BLaER1 treated with 17β-estradiol and CSF1 and Interleukin-3, amounts not matched to agents 10 nM and 100 nM (cell line): ENCODE data around the gene C5orf22.
"Not testable (repeated sequence)": the region's sequence is repeated elsewhere in the genome, so short reads cannot be mapped to it uniquely, and the experiment has no call there.

Experiments used
- H3K27ac ChIP-seq, 11 experiments: shearing (Covaris generic); formaldehyde crosslinking; 2 replicates each; pipeline ENCODE4 v1.8.1; 2022
- H3K27me3 ChIP-seq, 11 experiments: shearing (Covaris generic); formaldehyde crosslinking; 2 replicates each; pipeline ENCODE4 v1.8.1; 2022
- H3K36me3 ChIP-seq, 11 experiments: shearing (Covaris generic); formaldehyde crosslinking; 2 replicates each; pipeline ENCODE4 v1.8.1; 2022
- H3K4me1 ChIP-seq, 10 experiments: shearing (Covaris generic); formaldehyde crosslinking; 2 replicates each; pipeline ENCODE4 v1.8.1; 2022
- H3K4me2 ChIP-seq, 11 experiments: shearing (Covaris generic); formaldehyde crosslinking; 2 replicates each; pipeline ENCODE4 v1.8.1; 2022
- H3K4me3 ChIP-seq, 10 experiments: shearing (Covaris generic); formaldehyde crosslinking; 2 replicates each; pipeline ENCODE4 v1.8.1; 2022
- H3K9ac ChIP-seq, 11 experiments: shearing (Covaris generic); formaldehyde crosslinking; 2 replicates each; pipeline ENCODE4 v1.8.1; 2022
- H3K9me3 ChIP-seq, 11 experiments: shearing (Covaris generic); formaldehyde crosslinking; replicated peaks in 1 of 11; 2 replicates each; pipeline ENCODE4 v1.8.1; 2022
- H4K20me1 ChIP-seq, 11 experiments: shearing (Covaris generic); formaldehyde crosslinking; 2 replicates each; pipeline ENCODE4 v1.8.1; 2022
- Cebpa-rat ChIP-seq, 11 experiments: shearing (Covaris generic); IDR thresholded peaks; 2 replicates each; pipeline ENCODE4 v1.8.1; 2022

Gene C5orf22

GRCh38 chr5:31537349-31537748 lies 5.2 kb downstream of the C5orf22 start:
- no peak overlapping the region for H3K27ac ChIP-seq
- no peak for TF ChIP-seq Cebpa-rat (IDR thresholded peaks at IDR 0.05)
- peaks cover 13 to 21% (median 15%) of the 10 kb centered on the region in 10 experiments for H3K4me1 ChIP-seq
- H3K9me3 ChIP-seq = no peaks in the 10 kb centered on the region
- H4K20me1 ChIP-seq = peaks cover 0 to 8% (median 0%) of the 10 kb centered on the region in 11 experiments; a peak in 1 of 22 replicates
- H3K9ac ChIP-seq = no peak overlapping the region
- H3K36me3 ChIP-seq = peaks cover 70 to 89% (median 81%) of the 10 kb centered on the region in 11 experiments
- no peak overlapping the region for H3K4me3 ChIP-seq
- H3K27me3 ChIP-seq = no peaks in the 10 kb centered on the region
- H3K4me2 ChIP-seq = no peak overlapping the region

GRCh38 chr5:31537851-31538250 lies 5.8 kb downstream of the C5orf22 start:
- Histone ChIP-seq H4K20me1 (peaks cover 0 to 8% (median 0%) of the 10 kb centered on the region in 11 experiments; a peak in 1 of 22 replicates), H3K4me2 (no peak overlapping the region), H3K27me3 (no peaks in the 10 kb centered on the region), H3K36me3 (peaks cover 76 to 94% (median 86%) of the 10 kb centered on the region in 11 experiments), H3K9ac (no peak overlapping the region), H3K9me3 (no peaks in the 10 kb centered on the region), H3K27ac (no peak overlapping the region), H3K4me1 (peaks cover 11 to 20% (median 14%) of the 10 kb centered on the region in 10 experiments), H3K4me3 (no peak overlapping the region)
- TF ChIP-seq Cebpa-rat (IDR thresholded peaks at IDR 0.05) = no peak

- H3K4me3 ChIP-seq, H3K27ac ChIP-seq, H3K9me3 ChIP-seq, H4K20me1 ChIP-seq, H3K9ac ChIP-seq, H3K4me2 ChIP-seq, H3K4me1 ChIP-seq, H3K27me3 ChIP-seq: not testable (repeated sequence)
- H3K36me3 ChIP-seq = peaks cover 77 to 92% (median 81%) of the 10 kb centered on the region in 11 experiments
Measured at GRCh38 chr5:31549114-31549513, 17.0 kb downstream of the C5orf22 start.

DNA sequence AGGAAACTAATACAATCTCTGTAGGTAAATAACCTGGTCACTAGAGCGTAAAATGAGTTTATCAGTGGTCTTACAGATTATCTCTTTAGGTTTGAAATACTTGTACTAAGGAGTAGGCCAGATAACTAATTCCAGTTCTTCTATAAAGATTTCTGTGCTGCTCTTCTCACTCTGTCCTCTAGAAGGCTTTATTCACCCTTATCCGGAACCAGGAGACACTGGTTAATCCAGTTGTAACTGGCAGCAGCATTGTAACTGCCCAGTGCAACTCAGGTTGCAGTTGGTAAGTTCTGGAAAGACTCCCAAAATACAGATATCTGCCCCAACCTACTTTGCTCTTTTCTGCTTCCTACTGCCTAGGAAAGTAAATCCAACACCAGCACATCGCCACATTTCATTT lies 19.8 kb downstream of the C5orf22 start:
- TF ChIP-seq Cebpa-rat (IDR thresholded peaks at IDR 0.05) = no peak
- H3K36me3 ChIP-seq = peaks cover 69 to 92% (median 85%) of the 10 kb centered on the region in 11 experiments
- H3K9ac ChIP-seq = no peak overlapping the region
- no peak overlapping the region for H3K4me3 ChIP-seq
- H3K4me1 ChIP-seq = no peaks in the 10 kb centered on the region
- H3K27ac ChIP-seq = no peak overlapping the region
- H3K9me3 ChIP-seq = peaks cover 0 to 7% (median 0%) of the 10 kb centered on the region in 11 experiments; a peak in 2 of 22 replicates
- no peak overlapping the region for H3K4me2 ChIP-seq
- no peaks in the 10 kb centered on the region for H3K27me3 ChIP-seq
- no peaks in the 10 kb centered on the region for H4K20me1 ChIP-seq

DNA sequence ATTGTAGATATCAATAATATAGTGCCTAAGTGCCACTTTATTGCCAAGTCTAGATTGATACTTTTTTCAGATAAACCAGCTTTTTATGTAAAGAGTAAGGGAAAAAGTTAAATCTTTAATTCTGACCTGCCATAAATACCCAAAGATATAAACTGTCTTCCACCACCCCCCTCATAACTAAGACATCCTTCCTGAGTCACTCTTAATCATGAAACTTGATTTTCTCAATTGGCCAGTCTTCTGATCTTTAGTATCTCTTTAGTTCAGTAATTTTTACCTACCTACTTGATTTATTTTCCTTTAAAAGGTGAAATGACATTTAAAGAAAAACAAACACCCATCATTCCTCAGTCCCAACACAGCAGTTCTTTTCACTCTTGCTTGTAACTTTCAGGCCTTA lies 21.8 kb downstream of the C5orf22 start:
- Histone ChIP-seq H3K4me2 (no peak overlapping the region), H3K27ac (no peak overlapping the region), H3K9me3 (no peaks in the 10 kb centered on the region), H3K27me3 (no peaks in the 10 kb centered on the region), H4K20me1 (no peaks in the 10 kb centered on the region), H3K4me1 (no peaks in the 10 kb centered on the region), H3K4me3 (no peak overlapping the region), H3K36me3 (peaks cover 56 to 80% (median 74%) of the 10 kb centered on the region in 11 experiments), H3K9ac (no peak overlapping the region)
- TF ChIP-seq Cebpa-rat (IDR thresholded peaks at IDR 0.05) = no peak

DNA sequence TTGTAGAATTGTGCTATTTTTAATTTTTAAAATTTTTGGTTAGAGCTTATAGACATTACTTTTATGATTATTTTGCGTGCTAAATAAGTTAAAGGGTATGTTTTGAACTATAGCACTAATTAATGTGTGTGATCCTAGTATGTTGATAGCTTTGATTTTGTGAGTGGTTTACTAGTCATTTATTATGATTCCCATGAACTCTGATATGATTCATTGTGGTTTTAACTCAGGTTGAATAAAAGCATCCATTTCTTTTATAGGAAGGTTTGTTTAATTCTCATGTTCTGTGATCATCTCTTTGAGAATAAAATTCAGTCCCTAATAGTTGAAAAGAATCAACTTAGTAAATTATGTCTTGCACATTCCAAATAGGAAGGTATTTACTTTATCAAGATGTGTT lies 22.5 kb downstream of the C5orf22 start:
- H3K9me3 ChIP-seq = no peaks in the 10 kb centered on the region
- no peaks in the 10 kb centered on the region for H3K4me1 ChIP-seq
- no peak overlapping the region for H3K4me2 ChIP-seq
- peaks cover 51 to 73% (median 68%) of the 10 kb centered on the region in 11 experiments for H3K36me3 ChIP-seq
- H3K9ac ChIP-seq = no peak overlapping the region
- no peak for TF ChIP-seq Cebpa-rat (IDR thresholded peaks at IDR 0.05)
- H3K27me3 ChIP-seq = no peaks in the 10 kb centered on the region
- no peak overlapping the region for H3K4me3 ChIP-seq
- H3K27ac ChIP-seq = no peak overlapping the region
- H4K20me1 ChIP-seq = no peaks in the 10 kb centered on the region

DNA sequence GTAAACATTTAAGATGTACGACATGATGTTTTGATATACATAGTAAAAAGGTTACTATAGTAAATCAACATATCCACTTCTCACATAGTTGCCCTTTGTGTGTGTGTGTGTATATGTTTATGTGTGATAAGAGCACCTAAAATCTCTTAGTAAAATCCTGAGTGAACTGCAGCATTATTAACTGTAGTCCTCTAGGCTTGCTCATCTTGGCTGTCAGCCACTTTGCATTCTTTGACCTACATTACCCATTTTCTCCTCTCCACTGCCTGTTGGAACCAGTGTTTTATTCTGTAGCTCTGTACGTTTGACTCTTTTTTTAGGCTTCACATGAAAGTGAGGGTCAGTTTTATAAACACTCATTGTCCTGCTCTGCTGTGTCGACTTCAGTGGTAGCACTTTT lies 24.4 kb downstream of the C5orf22 start:
- Histone ChIP-seq H4K20me1 (no peaks in the 10 kb centered on the region), H3K4me3 (no peak overlapping the region), H3K4me1 (no peaks in the 10 kb centered on the region), H3K9me3 (no peaks in the 10 kb centered on the region), H3K36me3 (peaks cover 47 to 65% (median 57%) of the 10 kb centered on the region in 11 experiments), H3K4me2 (no peak overlapping the region), H3K9ac (no peak overlapping the region), H3K27me3 (no peaks in the 10 kb centered on the region), H3K27ac (no peak overlapping the region)
- TF ChIP-seq Cebpa-rat (IDR thresholded peaks at IDR 0.05) = no peak

- Histone ChIP-seq H4K20me1 (no peaks in the 10 kb centered on the region), H3K36me3 (peaks cover 18 to 32% (median 23%) of the 10 kb centered on the region in 11 experiments), H3K27ac (no peak overlapping the region), H3K4me3 (no peak overlapping the region), H3K4me2 (no peak overlapping the region), H3K27me3 (no peaks in the 10 kb centered on the region), H3K4me1 (0 out of 20 replicates have a peak, but pooled peaks cover 0 to 6% (median 0%) of the 10 kb centered on the region in 10 experiments), H3K9ac (no peak overlapping the region), H3K9me3 (peaks cover 8 to 14% (median 12%) of the 10 kb centered on the region in 11 experiments)
- TF ChIP-seq Cebpa-rat (IDR thresholded peaks at IDR 0.05) = no peak
Measured at GRCh38 chr5:31559942-31560341, 27.8 kb downstream of the C5orf22 start.

DNA sequence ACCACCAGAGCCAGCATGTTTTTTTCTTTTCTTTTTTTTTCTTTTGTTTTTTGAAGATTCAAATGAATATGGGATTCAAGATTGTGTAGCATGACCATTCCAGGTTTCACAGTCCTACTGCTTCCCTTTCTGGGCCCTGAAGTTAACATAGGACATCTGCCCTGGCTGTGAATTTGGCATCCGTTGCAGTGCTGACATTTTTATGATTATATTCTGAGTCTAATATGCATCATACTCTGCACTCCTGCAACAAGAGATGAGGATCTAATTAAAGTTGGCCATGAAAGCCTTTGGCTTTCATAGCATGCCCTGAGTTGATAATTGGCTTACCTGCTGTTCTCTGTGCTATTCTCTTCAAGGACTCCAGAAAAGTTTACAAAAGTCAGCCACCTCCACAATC lies 29.8 kb downstream of the C5orf22 start:
- no peaks in the 10 kb centered on the region for H3K27me3 ChIP-seq
- no peak overlapping the region for H3K27ac ChIP-seq
- peaks cover 2 to 13% (median 6%) of the 10 kb centered on the region in 11 experiments; a peak in 14 of 22 replicates for H3K36me3 ChIP-seq
- TF ChIP-seq Cebpa-rat (IDR thresholded peaks at IDR 0.05) = no peak
- H3K4me3 ChIP-seq = no peak overlapping the region
- H3K4me1 ChIP-seq = peaks cover 0 to 14% (median 0%) of the 10 kb centered on the region in 10 experiments; a peak in 2 of 20 replicates
- peaks cover 18 to 33% (median 27%) of the 10 kb centered on the region in 11 experiments for H3K9me3 ChIP-seq
- H4K20me1 ChIP-seq = no peaks in the 10 kb centered on the region
- no peak overlapping the region for H3K4me2 ChIP-seq
- H3K9ac ChIP-seq = no peak overlapping the region

GRCh38 chr5:31563216-31563615 lies 31.1 kb downstream of the C5orf22 start:
- Histone ChIP-seq H3K27ac (no peak overlapping the region), H3K9ac (no peak overlapping the region), H3K4me3 (no peak overlapping the region), H3K4me2 (no peak overlapping the region), H3K9me3 (peaks cover 18 to 33% (median 28%) of the 10 kb centered on the region in 11 experiments), H3K4me1 (peaks cover 0 to 15% (median 0%) of the 10 kb centered on the region in 10 experiments; a peak in 2 of 20 replicates), H4K20me1 (no peaks in the 10 kb centered on the region), H3K36me3 (peaks cover 0 to 7% (median 0%) of the 10 kb centered on the region in 11 experiments; a peak in 3 of 22 replicates), H3K27me3 (no peaks in the 10 kb centered on the region)
- TF ChIP-seq Cebpa-rat (IDR thresholded peaks at IDR 0.05) = no peak

- H3K27me3 ChIP-seq = not testable (repeated sequence)
Measured at GRCh38 chr5:31566362-31566761, 34.3 kb downstream of the C5orf22 start.

More at GRCh38 chr5:31566362-31566761, 34.3 kb downstream of the C5orf22 start:
- not testable (repeated sequence) for H4K20me1 ChIP-seq, H3K27ac ChIP-seq, H3K4me2 ChIP-seq, H3K9ac ChIP-seq, H3K4me3 ChIP-seq, H3K36me3 ChIP-seq
- Histone ChIP-seq H3K9me3 (peaks cover 18 to 33% (median 28%) of the 10 kb centered on the region in 11 experiments), H3K4me1 (peaks cover 0 to 15% (median 0%) of the 10 kb centered on the region in 10 experiments; a peak in 2 of 20 replicates)
